ENCODE measurements around the gene TAGLN3. TPM values are rescaled to one million over a fixed set of nuclear protein-coding genes. Genes with fewer than 3 reads are reported as not detected.

Gene TAGLN3
- total and polyA plus RNA-seq, 3 donors from 2014 or later, result 0.37 TPM; not detected in 2

DNA sequence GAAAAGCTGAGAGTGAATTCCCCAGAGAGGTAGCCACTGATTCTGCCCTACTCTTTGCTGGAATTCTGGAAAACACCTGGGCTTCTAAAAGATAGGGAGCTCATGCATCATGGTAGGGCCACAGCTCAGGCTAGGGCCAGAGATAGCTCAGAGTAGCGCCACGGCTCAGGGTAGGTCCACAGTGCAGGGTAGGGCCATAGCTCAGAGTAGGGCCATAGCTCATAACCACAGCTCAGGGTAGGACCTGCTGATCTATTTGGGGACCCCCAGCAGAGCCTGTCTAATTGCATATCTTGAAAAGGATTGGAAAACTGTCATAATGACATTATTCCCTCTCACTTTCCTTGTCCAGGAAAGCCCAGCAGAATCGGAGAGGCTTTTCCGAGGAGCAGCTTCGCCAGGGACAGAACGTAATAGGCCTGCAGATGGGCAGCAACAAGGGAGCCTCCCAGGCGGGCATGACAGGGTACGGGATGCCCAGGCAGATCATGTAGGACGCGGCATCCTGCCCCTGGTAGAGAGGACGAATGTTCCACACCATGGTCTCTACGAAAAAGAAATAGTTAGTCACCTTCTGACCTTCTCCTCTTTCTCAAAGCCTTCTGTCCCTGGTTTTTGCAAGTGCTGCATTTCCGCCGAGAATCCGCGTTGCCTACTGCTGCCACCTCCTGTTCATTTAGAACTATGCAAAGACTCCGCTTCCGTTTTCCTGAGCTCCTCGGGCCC, 14.5 kb downstream of the TAGLN3 start:
- H3K27me3 ChIP-seq, result no peaks in the 10 kb centered on the region
- no peaks in the 10 kb centered on the region for H3K4me1 ChIP-seq
- no peak overlapping the region for H3K27ac ChIP-seq
- TF ChIP-seq POLR2A (IDR thresholded peaks at IDR 0.05), result no peak
- TF ChIP-seq, protein P1, sequence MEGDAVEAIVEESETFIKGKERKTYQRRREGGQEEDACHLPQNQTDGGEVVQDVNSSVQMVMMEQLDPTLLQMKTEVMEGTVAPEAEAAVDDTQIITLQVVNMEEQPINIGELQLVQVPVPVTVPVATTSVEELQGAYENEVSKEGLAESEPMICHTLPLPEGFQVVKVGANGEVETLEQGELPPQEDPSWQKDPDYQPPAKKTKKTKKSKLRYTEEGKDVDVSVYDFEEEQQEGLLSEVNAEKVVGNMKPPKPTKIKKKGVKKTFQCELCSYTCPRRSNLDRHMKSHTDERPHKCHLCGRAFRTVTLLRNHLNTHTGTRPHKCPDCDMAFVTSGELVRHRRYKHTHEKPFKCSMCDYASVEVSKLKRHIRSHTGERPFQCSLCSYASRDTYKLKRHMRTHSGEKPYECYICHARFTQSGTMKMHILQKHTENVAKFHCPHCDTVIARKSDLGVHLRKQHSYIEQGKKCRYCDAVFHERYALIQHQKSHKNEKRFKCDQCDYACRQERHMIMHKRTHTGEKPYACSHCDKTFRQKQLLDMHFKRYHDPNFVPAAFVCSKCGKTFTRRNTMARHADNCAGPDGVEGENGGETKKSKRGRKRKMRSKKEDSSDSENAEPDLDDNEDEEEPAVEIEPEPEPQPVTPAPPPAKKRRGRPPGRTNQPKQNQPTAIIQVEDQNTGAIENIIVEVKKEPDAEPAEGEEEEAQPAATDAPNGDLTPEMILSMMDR (IDR thresholded peaks at IDR 0.05), result peak in 2 of 3 experiments; percentile 48 to 67
- H3K9me3 ChIP-seq, result no peaks in the 10 kb centered on the region
- peak; percentile 77 for DNase-seq
- no peaks in the 10 kb centered on the region for H3K36me3 ChIP-seq (ENCODE audit: low read depth, missing control alignments)
- 17 to 24% methylated on average over 19 of the region's 19 CpGs for WGBS, 2 donors
- no peak overlapping the region for H3K4me3 ChIP-seq
- intact Hi-C loops (cut with DNase I; ENCODE audit: low total_unique reads), result no loop called here

DNA sequence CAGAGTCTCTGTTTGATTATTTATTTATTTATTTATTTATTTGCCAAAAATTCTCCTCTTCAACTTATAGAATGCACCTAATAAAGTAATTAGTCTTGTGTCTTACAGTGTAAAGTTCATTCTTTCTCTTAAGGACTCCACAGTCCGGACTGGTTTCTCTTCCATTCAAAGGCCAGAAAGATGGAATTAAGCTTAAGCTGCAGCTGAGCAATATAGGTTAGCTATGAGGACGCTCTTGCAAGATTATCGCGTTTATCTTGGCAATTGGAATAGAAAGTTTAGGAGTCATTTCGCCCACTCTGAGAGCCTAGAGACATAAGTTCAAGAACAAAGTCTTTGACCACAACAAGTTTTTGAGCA, 15.0 kb downstream of the TAGLN3 start:
- Histone ChIP-seq H3K4me1 (no peaks in the 10 kb centered on the region), H3K36me3 (ENCODE audit: low read depth, missing control alignments) (no peaks in the 10 kb centered on the region), H3K4me3 (no peak overlapping the region), H3K27ac (no peak overlapping the region), H3K27me3 (no peaks in the 10 kb centered on the region), H3K9me3 (no peaks in the 10 kb centered on the region)
- TF ChIP-seq, protein P1 (IDR thresholded peaks at IDR 0.05), result no peak
- no peak for TF ChIP-seq POLR2A (IDR thresholded peaks at IDR 0.05)
- no peak for DNase-seq
- intact Hi-C loops (cut with DNase I; ENCODE audit: low total_unique reads), result no loop called here
- WGBS, 2 donors, result 40 to 48% methylated on average over 5 of the region's 5 CpGs

DNA sequence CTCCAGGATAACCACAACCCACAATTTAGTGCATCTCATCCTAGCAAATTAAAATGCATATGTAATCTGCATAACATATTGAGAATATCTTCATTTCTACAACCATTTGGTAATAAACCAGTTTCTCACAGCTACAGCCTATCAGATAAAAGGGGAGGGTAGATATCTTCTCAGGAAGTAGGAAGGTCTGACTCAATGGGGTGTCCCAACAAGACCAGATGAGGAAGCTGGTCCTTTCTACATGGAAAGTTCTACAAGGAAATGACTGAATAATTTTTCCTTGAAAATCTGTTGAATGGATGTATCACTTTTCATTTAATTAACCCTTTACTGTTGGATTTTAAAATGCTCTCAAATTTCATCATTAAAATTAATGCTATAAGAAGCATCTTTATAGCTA, 18.4 kb downstream of the TAGLN3 start:
- DNase-seq, result no peak
- Histone ChIP-seq H3K27me3 (no peaks in the 10 kb centered on the region), H3K4me1 (no peaks in the 10 kb centered on the region), H3K36me3 (ENCODE audit: low read depth, missing control alignments) (no peaks in the 10 kb centered on the region), H3K27ac (no peak overlapping the region), H3K9me3 (no peaks in the 10 kb centered on the region), H3K4me3 (no peak overlapping the region)
- TF ChIP-seq POLR2A (IDR thresholded peaks at IDR 0.05), result no peak
- TF ChIP-seq, protein P1 (IDR thresholded peaks at IDR 0.05), result no peak
- intact Hi-C loops (cut with DNase I; ENCODE audit: low total_unique reads), result no loop called here

DNA sequence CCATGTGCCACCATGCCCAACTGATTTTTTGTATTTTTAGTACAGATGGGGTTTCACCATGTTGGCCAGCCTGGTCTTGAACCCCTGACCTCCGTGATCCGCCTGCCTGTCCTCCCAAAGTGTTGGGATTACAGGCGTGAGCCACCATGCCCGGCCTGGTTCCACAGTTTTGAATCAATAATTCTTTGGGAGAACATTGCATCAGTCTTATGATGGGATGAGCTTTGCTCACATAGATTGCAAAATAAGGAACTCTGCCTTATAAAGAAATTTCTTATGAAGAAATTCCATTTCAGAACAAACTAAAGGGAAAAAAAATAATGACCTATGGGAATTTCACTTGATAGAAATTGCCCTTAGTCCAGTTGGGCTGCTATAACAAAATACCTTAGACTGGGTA, 20.0 kb downstream of the TAGLN3 start:
- WGBS, 2 donors, result 93 to 97% methylated on average over 4 of the region's 4 CpGs

More for the DNA sequence above, 20.0 kb downstream of the TAGLN3 start:
- DNase-seq, result no peak
- H3K4me3 ChIP-seq, result no peak overlapping the region
- no peaks in the 10 kb centered on the region for H3K27me3 ChIP-seq
- no peaks in the 10 kb centered on the region for H3K36me3 ChIP-seq (ENCODE audit: low read depth, missing control alignments)
- TF ChIP-seq, protein P1 (IDR thresholded peaks at IDR 0.05), result no peak
- TF ChIP-seq POLR2A (IDR thresholded peaks at IDR 0.05), result no peak
- no peak overlapping the region for H3K27ac ChIP-seq
- intact Hi-C loops (cut with DNase I; ENCODE audit: low total_unique reads), result no loop called here
- no peaks in the 10 kb centered on the region for H3K9me3 ChIP-seq
- no peaks in the 10 kb centered on the region for H3K4me1 ChIP-seq

All from testis (tissue), 3 donors.